Measurements from ENCODE around the gene CLCN7.

CLCN7 gene

GRCh38 chr16:1509307-1510221, 34.7 kb upstream of the CLCN7 start:
- Histone ChIP-seq H3K9me3 (ENCODE audit: low read length) (peaks cover 2% of the 10 kb centered on the region), H3K4me1 (ENCODE audit: insufficient read depth, low read length) (no peaks in the 10 kb centered on the region), H2AFZ (ENCODE audit: low read depth, low read length) (no peak overlapping the region), H3K36me3 (ENCODE audit: insufficient read depth, low read length) (peaks cover 49% of the 10 kb centered on the region), H3K27me3 (ENCODE audit: insufficient read depth, low read length) (no peaks in the 10 kb centered on the region), H3K4me3 (ENCODE audit: low read length) (no peak overlapping the region)

DNA sequence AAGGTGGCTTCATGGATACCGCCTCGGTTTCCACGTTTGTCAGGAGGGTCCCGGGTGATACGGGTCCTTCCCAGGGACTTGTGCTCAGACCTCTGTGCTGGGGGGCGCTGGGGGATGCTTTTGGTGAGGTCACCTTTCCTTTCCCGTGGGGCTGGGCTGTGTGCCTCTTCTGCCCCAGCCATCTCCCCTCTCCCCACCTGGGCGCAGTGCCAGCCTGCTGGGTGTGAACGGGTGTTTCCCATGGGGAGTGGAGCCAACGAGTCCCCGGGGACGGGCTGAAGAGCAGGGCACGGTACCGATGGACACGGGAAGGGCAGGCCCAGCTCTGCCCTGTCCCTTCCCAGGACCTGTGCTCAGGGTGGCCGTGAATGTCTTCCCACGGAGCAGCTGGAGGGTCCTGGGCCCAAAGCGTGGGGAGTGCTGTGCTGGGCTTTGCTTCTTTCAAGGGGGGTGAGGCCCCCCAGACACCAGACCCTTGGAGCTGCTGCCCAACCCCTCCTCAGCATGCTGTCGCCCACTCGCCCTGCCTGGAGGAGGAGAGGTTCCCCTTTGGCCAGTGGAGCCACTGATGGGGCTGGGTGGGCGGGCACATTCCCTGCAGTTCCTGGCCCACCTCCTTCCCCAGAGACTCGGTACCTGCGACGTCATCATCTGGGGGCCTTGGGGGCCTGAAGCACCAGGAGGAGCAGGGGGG, 33.8 kb upstream of the CLCN7 start:
- Histone ChIP-seq H3K9me3 (ENCODE audit: low read length) (peaks cover 2% of the 10 kb centered on the region), H3K27me3 (ENCODE audit: insufficient read depth, low read length) (no peaks in the 10 kb centered on the region), H3K36me3 (ENCODE audit: insufficient read depth, low read length) (peaks cover 51% of the 10 kb centered on the region), H2AFZ (ENCODE audit: low read depth, low read length) (no peak overlapping the region), H3K4me3 (ENCODE audit: low read length) (no peak overlapping the region), H3K4me1 (ENCODE audit: insufficient read depth, low read length) (no peaks in the 10 kb centered on the region)

DNA sequence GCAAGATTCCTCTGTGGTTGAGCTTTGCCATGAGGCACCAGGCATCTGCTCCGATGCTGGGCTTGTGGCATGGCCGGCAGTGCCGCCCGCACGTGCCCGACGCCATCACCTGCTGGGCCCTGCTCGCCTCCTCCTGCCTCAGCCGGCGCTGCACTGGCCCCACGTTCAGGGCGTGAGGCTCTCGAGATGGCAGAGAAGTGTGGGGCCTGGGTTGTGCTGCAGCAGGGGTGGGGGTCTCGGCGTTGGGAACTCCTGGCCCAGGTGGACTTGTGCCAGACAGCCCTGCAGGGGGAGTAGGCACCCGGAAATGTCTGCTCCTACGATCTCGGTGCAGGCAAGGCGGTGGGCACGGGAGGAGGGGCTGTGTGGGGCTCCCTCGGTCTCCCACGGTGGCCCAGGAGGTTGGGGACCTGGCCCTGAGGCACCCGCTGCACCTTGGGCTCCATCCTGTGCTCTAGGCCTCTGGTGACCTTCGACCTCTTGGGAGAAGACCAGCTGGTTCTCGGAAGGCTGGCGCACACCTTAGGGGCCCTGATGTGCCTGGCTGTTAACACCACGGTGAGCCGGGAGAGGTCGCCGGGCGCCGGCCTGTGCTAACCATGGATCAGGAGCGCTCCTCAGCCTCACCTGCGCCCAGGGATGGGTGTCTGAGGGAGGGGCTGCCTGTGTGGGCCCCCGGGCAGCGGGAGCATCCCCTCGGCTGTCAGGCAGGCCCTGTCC, 31.8 kb upstream of the CLCN7 start:
- Histone ChIP-seq H3K36me3 (ENCODE audit: insufficient read depth, low read length) (peaks cover 66% of the 10 kb centered on the region), H2AFZ (ENCODE audit: low read depth, low read length) (no peak overlapping the region), H3K9me3 (ENCODE audit: low read length) (no peaks in the 10 kb centered on the region), H3K27me3 (ENCODE audit: insufficient read depth, low read length) (no peaks in the 10 kb centered on the region), H3K4me1 (ENCODE audit: insufficient read depth, low read length) (no peaks in the 10 kb centered on the region), H3K4me3 (ENCODE audit: low read length) (no peak overlapping the region)

GRCh38 chr16:1505912-1506311, 31.1 kb upstream of the CLCN7 start:
- Histone ChIP-seq H3K4me3 (ENCODE audit: low read length) (no peak overlapping the region), H3K9me3 (ENCODE audit: low read length) (no peaks in the 10 kb centered on the region), H3K4me1 (ENCODE audit: insufficient read depth, low read length) (no peaks in the 10 kb centered on the region), H2AFZ (ENCODE audit: low read depth, low read length) (no peak overlapping the region), H3K27me3 (ENCODE audit: insufficient read depth, low read length) (no peaks in the 10 kb centered on the region), H3K36me3 (ENCODE audit: insufficient read depth, low read length) (peaks cover 68% of the 10 kb centered on the region)

DNA sequence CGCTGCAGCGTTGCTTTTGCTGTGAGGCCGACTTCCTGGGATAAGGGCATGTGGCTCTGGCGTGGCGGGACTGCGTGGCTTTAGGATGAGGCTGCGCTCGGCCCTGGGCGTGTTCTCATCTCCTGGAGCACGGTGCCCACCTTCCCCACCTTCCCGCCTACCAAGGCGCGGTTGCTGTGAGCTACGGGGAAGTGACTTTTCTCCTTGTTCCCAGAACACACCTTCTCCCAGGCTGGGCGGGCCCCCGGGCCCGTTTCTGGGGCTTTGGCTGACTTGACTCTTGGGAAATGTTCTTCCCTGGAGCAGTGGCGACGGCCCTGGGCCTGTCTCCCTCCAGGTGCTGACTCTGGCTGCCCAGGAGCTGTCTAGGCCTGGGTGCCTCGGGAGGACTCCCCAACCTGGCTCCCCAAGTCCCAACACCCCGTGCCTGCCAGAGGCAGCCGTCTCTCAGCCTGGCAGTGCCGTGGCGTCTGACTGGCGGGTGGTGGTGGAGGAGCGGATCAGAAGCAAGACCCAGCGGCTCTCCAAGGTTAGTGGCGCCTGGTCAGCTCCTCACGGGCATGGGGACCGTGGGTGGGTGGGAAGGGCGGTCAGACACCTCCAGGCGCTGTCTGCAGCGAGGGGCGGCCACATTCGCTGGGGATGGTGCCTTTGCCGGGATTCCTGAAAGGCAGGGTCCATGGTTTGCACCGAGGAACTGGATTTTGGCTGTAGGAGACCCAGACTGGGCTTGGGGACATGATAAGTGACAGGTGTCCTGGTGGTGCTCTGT, 30.4 kb upstream of the CLCN7 start:
- H3K4me1 ChIP-seq (ENCODE audit: insufficient read depth, low read length): no peaks in the 10 kb centered on the region
- H2AFZ ChIP-seq (ENCODE audit: low read depth, low read length): no peak overlapping the region
- peaks cover 68% of the 10 kb centered on the region for H3K36me3 ChIP-seq (ENCODE audit: insufficient read depth, low read length)
- H3K4me3 ChIP-seq (ENCODE audit: low read length): no peak overlapping the region
- H3K27me3 ChIP-seq (ENCODE audit: insufficient read depth, low read length): no peaks in the 10 kb centered on the region
- no peaks in the 10 kb centered on the region for H3K9me3 ChIP-seq (ENCODE audit: low read length)

GRCh38 chr16:1503110-1503955, 28.5 kb upstream of the CLCN7 start:
- H3K4me3 ChIP-seq (ENCODE audit: low read length): no peak overlapping the region
- H2AFZ ChIP-seq (ENCODE audit: low read depth, low read length): no peak overlapping the region
- H3K36me3 ChIP-seq (ENCODE audit: insufficient read depth, low read length): peaks cover 66% of the 10 kb centered on the region
- no peaks in the 10 kb centered on the region for H3K27me3 ChIP-seq (ENCODE audit: insufficient read depth, low read length)
- no peaks in the 10 kb centered on the region for H3K4me1 ChIP-seq (ENCODE audit: insufficient read depth, low read length)
- no peaks in the 10 kb centered on the region for H3K9me3 ChIP-seq (ENCODE audit: low read length)

GRCh38 chr16:1502092-1503004, 27.5 kb upstream of the CLCN7 start:
- H3K4me1 ChIP-seq (ENCODE audit: insufficient read depth, low read length): no peaks in the 10 kb centered on the region
- H3K27me3 ChIP-seq (ENCODE audit: insufficient read depth, low read length): no peaks in the 10 kb centered on the region
- no peaks in the 10 kb centered on the region for H3K9me3 ChIP-seq (ENCODE audit: low read length)
- H2AFZ ChIP-seq (ENCODE audit: low read depth, low read length): no peak overlapping the region
- no peak overlapping the region for H3K4me3 ChIP-seq (ENCODE audit: low read length)
- H3K36me3 ChIP-seq (ENCODE audit: insufficient read depth, low read length): peaks cover 68% of the 10 kb centered on the region

DNA sequence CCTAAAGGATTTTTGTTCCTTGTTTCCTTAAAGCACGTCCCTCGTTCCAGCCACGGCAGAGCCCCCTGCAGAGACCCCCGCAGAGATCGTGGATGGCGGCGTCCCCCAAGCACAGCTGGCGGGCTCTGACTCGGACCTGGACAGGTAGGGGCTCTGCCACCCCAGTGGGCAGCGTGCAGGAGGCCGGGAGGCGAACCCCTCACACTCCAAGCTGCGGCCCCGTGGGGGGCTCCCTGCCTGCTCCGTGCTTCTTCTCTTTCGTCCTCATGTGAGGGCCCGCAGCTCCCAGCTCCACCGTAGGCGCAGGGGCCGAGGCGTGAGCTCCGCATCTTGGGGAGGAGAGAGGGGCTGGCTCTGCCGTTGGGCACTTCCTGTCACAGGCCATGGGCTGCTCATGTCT, 26.8 kb upstream of the CLCN7 start:
- no peaks in the 10 kb centered on the region for H3K27me3 ChIP-seq (ENCODE audit: insufficient read depth, low read length)
- H3K9me3 ChIP-seq (ENCODE audit: low read length): no peaks in the 10 kb centered on the region
- H2AFZ ChIP-seq (ENCODE audit: low read depth, low read length): no peak overlapping the region
- H3K4me3 ChIP-seq (ENCODE audit: low read length): no peak overlapping the region
- no peaks in the 10 kb centered on the region for H3K4me1 ChIP-seq (ENCODE audit: insufficient read depth, low read length)
- H3K36me3 ChIP-seq (ENCODE audit: insufficient read depth, low read length): peaks cover 69% of the 10 kb centered on the region

DNA sequence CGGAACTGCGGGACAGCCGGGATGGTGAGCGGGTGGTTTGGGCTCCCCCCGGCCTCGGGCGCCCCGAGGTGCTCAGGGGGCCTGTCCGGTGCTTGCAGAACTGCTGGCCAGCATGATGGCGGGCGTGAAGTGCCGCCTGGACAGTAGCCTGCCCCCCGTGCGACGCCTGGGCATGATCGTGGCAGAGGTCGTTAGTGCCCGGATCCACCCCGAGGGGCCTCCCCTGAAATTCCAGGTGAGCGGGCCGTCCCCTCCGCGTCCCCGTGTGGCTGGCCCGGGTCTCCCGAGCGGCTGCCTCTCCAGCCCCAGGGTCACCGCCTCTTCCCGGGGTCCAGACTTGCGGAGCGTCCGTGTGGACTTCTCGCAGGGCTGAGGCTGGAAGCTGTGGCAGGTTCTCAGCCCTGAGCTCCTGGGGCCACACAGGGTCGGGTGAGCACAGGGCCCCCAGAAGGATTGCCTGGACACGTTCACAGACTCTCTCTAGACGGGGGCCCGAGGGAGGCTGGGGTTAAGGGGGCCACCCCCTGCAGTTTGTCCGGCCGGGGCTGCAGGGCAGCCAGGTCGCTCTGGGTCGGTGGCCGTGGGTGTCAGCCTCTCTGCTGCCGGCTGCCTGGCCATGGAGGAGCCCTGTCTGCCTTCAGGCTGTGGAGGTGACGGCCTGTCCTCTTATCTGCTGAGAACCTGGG, 25.8 kb upstream of the CLCN7 start:
- Histone ChIP-seq H3K36me3 (ENCODE audit: insufficient read depth, low read length) (peaks cover 61% of the 10 kb centered on the region), H2AFZ (ENCODE audit: low read depth, low read length) (no peak overlapping the region), H3K9me3 (ENCODE audit: low read length) (no peaks in the 10 kb centered on the region), H3K4me1 (ENCODE audit: insufficient read depth, low read length) (no peaks in the 10 kb centered on the region), H3K4me3 (ENCODE audit: low read length) (no peak overlapping the region), H3K27me3 (ENCODE audit: insufficient read depth, low read length) (no peaks in the 10 kb centered on the region)

GRCh38 chr16:1499756-1500464, 25.1 kb upstream of the CLCN7 start:
- Histone ChIP-seq H3K4me3 (ENCODE audit: low read length) (no peak overlapping the region), H3K4me1 (ENCODE audit: insufficient read depth, low read length) (no peaks in the 10 kb centered on the region), H3K9me3 (ENCODE audit: low read length) (no peaks in the 10 kb centered on the region), H3K27me3 (ENCODE audit: insufficient read depth, low read length) (no peaks in the 10 kb centered on the region), H3K36me3 (ENCODE audit: insufficient read depth, low read length) (peaks cover 68% of the 10 kb centered on the region), H2AFZ (ENCODE audit: low read depth, low read length) (no peak overlapping the region)

Data from neuron (in vitro differentiated cells).